HG02678 (cell line): ENCODE results near the gene TUBGCP2.
A peak's percentile ranks its signal among the peaks of the same experiment; 100 is the strongest.

Experiments used
- ATAC-seq: cut with Tn5 transposase; IDR thresholded peaks from one replicate; pipeline ENCODE4 v1.9.1; 2021; ENCODE audit warnings: mild to moderate bottlenecking, moderate library complexity; ENCODE audit not compliant: unreplicated experiment

The TUBGCP2 gene

GRCh38 chr10:133252223-133252552 is 56.5 kb downstream of the TUBGCP2 start:
- ATAC-seq, result no peak

GRCh38 chr10:133251388-133252222 is 57.1 kb downstream of the TUBGCP2 start:
- ATAC-seq, result no peak

- no peak for ATAC-seq
Measured at GRCh38 chr10:133249975-133250754, 58.5 kb downstream of the TUBGCP2 start.

DNA sequence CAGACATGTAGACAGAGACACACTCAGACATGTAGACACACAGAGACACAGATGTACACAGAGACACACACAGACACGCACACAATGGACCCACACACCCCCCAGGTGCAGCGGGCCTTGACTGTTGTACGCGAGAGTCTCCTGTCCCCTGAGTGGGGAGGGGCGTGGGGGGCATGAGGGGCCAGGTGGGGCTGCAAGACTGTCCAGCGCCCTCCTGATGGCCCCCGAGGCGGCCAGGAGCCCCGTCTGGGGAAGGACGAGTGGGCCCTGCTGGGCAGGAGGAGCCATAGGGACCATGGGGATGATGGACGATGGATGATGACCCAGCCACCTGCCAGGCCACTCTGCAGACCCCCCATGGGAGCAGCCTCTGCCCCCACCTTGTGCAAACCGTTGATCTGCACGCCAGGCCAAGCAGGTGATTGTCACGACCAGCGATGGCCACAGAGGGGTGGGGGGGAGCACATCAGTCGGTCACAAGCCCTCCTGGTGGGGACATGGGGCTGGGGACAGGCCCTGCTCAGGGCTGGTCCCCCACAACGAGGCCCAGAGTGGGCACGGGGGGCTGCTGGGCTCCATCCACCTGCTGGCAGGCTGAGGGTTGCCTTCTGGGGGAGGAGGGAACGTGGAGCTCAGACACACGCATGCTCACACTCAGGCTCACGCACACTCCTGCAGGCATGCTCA is 59.4 kb downstream of the TUBGCP2 start:
- ATAC-seq, result no peak

DNA sequence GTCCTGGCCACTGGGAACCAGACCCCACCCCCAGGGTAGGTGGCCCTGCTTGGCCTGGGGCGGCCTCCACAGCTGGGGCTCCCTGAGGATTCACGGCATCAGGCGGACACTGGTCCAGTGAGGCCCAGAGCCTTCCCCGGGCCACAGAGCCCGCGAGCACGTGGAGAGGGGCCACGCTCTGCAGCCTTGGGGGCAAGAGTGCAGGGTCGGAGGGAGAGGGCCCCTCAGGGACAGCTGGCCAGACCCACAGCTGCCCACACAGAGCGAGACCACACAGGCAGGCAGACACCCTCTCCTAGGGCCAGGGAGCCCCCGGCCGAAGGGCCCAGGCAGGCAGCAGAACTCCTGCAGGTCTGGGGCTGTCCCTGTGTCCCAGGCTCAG is 60.3 kb downstream of the TUBGCP2 start:
- no peak for ATAC-seq

- no peak for ATAC-seq
Measured at GRCh38 chr10:133247681-133248333, 60.9 kb downstream of the TUBGCP2 start.

DNA sequence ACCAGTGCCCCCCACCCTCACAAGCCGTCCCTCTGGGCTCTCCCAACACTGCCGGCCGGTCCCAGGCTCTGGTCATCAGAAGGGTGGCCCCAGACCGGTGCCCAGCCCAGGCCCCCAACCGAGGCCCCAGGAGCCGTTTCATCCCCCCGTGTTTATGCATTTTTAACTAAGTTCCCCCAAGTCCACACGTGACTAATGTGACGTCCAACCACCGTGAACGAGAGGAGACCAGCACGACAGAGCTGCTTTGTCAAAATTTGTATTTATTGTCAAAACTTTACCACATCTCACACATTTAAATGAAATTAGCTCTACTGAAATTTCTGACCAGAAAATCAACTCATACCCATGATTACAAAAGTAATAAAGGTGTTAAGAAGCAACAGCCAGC is 62.4 kb downstream of the TUBGCP2 start:
- no peak for ATAC-seq

DNA sequence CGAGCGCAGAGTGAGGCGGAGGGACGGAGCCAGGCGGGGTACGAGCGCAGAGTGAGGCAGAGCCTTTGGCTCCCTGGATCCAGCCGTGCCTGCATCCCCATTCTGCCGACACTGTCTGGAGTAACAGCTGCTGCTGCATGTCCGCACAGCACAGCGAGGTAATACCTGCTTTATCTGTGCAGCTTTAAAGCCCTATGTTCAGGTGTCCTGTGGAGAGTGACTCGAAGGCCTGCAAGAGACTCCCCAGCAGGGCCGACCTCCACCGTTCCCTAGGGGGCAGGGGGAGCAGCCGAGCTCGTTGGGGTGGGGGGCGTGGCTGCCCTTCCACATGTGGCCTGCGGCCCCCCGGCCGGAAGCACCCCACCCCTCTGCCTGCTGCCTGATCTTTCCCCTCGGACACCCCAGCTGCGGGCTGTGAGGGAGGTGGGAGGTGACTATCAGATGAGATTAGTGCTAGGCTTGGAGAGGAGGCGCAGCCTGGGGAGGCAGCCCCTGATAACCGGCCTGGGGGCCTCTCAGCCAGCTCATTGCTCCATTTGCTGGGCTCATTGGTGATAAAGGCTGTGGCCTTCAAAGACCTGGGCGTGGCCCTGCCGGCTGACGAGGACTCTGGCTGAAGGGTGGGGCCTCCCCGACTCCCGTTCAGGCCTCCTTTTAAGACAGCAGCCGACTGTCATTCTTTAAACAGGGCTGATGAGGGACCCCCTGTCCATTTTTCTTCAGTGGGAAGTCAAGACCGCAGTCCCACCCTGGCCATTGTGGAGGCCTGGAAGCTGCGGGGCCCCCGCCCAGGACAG is 63.0 kb downstream of the TUBGCP2 start:
- ATAC-seq, result no peak

DNA sequence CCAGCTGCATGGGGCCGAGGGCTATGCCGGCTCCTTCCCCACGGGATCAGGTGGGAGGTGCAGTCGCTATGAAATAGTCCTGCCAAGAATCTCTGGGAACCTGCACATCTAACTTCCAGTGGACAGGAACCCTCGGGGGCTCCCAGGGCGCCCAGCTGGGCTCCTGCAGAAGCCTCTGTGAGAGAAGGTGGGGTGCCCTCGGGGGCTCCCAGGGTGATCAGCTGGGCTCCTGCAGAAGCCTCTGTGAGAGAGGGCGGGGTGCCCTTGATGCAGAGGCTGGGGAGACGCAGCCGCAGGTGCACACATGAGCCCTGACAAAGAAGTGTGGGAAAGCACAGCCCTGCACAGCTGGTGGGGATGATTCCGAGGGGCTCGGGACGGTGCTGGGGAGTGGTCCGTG is 65.1 kb downstream of the TUBGCP2 start:
- no peak for ATAC-seq

- ATAC-seq, result no peak
Measured at GRCh38 chr10:133242611-133243356, 65.9 kb downstream of the TUBGCP2 start.

GRCh38 chr10:133241501-133242205 is 67.0 kb downstream of the TUBGCP2 start:
- peak; percentile 73 for ATAC-seq

GRCh38 chr10:133239990-133240389 is 68.7 kb downstream of the TUBGCP2 start:
- ATAC-seq, result no peak

DNA sequence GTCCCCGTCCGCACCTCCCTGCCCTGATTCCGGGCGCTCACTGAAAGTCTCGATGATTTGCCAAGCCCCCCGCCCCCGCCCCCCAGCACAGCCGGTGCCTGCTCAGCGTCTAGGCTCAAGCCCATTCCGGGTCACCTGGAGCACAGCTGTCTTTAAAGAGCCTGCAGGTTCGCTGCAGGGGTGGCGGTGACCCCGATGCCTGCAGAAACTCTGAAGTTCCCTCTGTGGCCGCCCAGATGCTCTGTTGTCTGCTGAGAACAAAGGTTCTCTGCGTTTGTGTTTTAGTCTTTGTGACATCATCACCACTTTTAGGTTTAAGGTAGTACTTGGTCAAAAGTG is 70.2 kb downstream of the TUBGCP2 start:
- no peak for ATAC-seq

GRCh38 chr10:133237588-133238465 is 70.8 kb downstream of the TUBGCP2 start, which contains the start of gene VENTX:
Gene VENTX (plus strand): TSS chr10:133237855. CDS start chr10:133237915, 60 bp downstream.
- no peak for ATAC-seq

- ATAC-seq, result no peak
Measured at GRCh38 chr10:133237241-133237587, 71.5 kb downstream of the TUBGCP2 start.

DNA sequence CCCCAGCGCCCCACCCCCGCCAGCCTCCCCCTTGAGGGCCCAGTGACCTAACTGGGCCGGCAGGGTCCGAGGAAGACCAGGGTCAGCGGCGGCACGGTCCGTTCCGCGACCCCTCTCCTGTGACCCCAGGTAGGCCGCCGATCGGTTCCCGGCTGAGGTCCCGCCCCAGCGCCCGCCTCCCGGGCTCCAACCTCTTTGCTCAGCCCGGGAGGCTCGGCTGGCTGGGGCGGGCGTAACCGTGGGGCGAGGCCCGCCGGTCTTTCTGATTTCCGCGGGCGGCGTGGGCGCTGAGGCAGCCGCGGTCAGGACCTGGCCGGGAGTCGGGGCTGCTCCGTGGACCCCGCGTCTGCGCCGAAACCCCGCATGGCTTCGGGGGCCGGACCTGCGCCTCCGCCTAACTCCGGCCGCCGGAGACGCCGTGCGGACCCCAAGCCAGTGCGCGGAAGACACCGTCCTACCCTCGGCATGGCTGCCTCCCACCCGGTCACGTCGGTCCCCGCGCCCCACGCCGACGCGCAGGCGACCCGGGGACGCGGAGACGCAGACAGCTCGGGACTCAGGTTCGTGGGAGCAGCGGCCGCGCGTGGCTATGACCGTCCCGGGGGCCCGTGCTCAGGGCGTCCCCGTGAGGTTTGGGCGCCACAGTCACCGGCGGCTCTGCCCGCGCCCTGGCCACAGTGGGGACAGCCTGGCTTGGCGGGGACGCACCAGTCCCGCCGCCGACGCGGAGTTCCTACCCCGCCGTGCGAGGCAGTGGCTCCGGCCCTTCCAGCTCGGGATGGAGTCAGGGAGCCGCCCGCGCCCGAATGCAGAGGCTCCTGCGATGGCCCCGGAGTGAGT is 72.1 kb downstream of the TUBGCP2 start:
- ATAC-seq, result no peak

DNA sequence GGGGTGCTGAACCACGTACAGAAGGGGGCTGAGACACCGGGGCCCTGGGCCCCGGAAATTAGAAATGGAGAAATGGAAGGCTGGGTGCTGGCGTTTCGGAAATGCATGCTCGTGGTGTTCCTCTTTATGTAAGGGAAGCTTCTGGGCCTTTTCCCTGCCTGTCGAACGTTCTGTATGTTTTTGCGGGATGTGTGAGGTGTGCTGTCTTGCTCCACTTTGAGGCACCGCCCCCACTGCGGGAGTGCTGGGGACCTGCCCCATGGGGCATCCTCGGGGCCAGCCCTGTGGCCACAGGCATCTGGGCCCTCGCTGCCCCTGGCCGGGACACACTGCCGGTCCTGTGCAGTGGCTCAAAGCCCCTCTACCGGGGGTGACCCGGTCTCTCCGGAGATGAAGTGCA is 72.7 kb downstream of the TUBGCP2 start:
- no peak for ATAC-seq
